HEK293 (cell line): ENCODE results near the gene TMEM222.

ENCODE experiments used
- KLF1 ChIP-seq: fragments of 450-650 bp; formaldehyde crosslinking; IDR thresholded peaks from 2 replicates; pipeline ENCODE4 v1.5.1; 2016; ENCODE audit warnings: missing biosample characterization, missing genetic modification characterization
- KLF10 ChIP-seq: fragments of 450-650 bp; IDR thresholded peaks from 2 replicates; pipeline ENCODE4 v1.5.1; 2018; ENCODE audit warnings: missing biosample characterization, mild to moderate bottlenecking, missing genetic modification characterization
- KLF17 ChIP-seq: fragments of 450-650 bp; formaldehyde crosslinking; IDR thresholded peaks from 2 replicates; pipeline ENCODE4 v1.5.1; 2016; ENCODE audit warnings: missing biosample characterization, missing genetic modification characterization
- PRDM1 ChIP-seq: fragments of 450-650 bp; formaldehyde crosslinking; IDR thresholded peaks from 2 replicates; pipeline ENCODE4; 2016; ENCODE audit warnings: missing biosample characterization, missing genetic modification characterization
- PRDM10 ChIP-seq: fragments of 450-650 bp; formaldehyde crosslinking; IDR thresholded peaks from 2 replicates; pipeline ENCODE4 v1.5.1; 2016; ENCODE audit warnings: missing biosample characterization, missing genetic modification characterization
- PRDM2 ChIP-seq: fragments of 450-650 bp; formaldehyde crosslinking; IDR thresholded peaks from 2 replicates; pipeline ENCODE4 v1.5.1; 2016; ENCODE audit warnings: missing biosample characterization, missing genetic modification characterization, borderline replicate concordance
- PRDM4 ChIP-seq: fragments of 450-650 bp; formaldehyde crosslinking; IDR thresholded peaks from 2 replicates; pipeline ENCODE4 v1.5.1; 2017; ENCODE audit warnings: missing biosample characterization, missing genetic modification characterization
- REPIN1 ChIP-seq: fragments of 450-650 bp; formaldehyde crosslinking; IDR thresholded peaks from 2 replicates; pipeline ENCODE4 v1.5.1; 2017; ENCODE audit warnings: missing biosample characterization, missing genetic modification characterization, low read depth
- ZBTB17 ChIP-seq: fragments of 450-650 bp; formaldehyde crosslinking; IDR thresholded peaks from 2 replicates; pipeline ENCODE4 v1.5.1; 2016; ENCODE audit warnings: missing biosample characterization, missing genetic modification characterization
- ZBTB21 ChIP-seq: fragments of 450-650 bp; formaldehyde crosslinking; IDR thresholded peaks from 2 replicates; pipeline ENCODE4 v1.5.1; 2017; ENCODE audit warnings: missing biosample characterization, missing genetic modification characterization
- ZFP3 ChIP-seq: fragments of 450-650 bp; formaldehyde crosslinking; IDR thresholded peaks from 2 replicates; pipeline ENCODE4 v1.5.1; 2016; ENCODE audit warnings: low read depth, missing biosample characterization, missing genetic modification characterization
- ZNF10 ChIP-seq: fragments of 450-650 bp; formaldehyde crosslinking; IDR thresholded peaks from 2 replicates; pipeline ENCODE4 v1.5.1; 2017; ENCODE audit warnings: missing biosample characterization, missing genetic modification characterization
- ZNF174 ChIP-seq: fragments of 450-650 bp; formaldehyde crosslinking; IDR thresholded peaks from 2 replicates; pipeline ENCODE4 v1.5.0; 2017; ENCODE audit warnings: missing biosample characterization, mild to moderate bottlenecking, missing genetic modification characterization
- ZNF211 ChIP-seq: fragments of 450-650 bp; formaldehyde crosslinking; IDR thresholded peaks from 2 replicates; pipeline ENCODE4 v1.5.1; 2016; ENCODE audit warnings: low read depth, missing biosample characterization, missing genetic modification characterization
- ZNF214 ChIP-seq: fragments of 450-650 bp; formaldehyde crosslinking; IDR thresholded peaks from 2 replicates; pipeline ENCODE4 v1.5.1; 2017; ENCODE audit warnings: missing biosample characterization, mild to moderate bottlenecking, missing genetic modification characterization, borderline replicate concordance
- ZNF24 ChIP-seq: fragments of 450-650 bp; formaldehyde crosslinking; IDR thresholded peaks from 2 replicates; pipeline ENCODE4 v1.5.1; 2016; ENCODE audit warnings: missing biosample characterization, missing genetic modification characterization
- ZNF266 ChIP-seq: fragments of 450-650 bp; formaldehyde crosslinking; IDR thresholded peaks from 2 replicates; pipeline ENCODE4 v1.5.1; 2016; ENCODE audit warnings: missing biosample characterization, missing genetic modification characterization, low read depth
- ZNF341 ChIP-seq: fragments of 450-650 bp; formaldehyde crosslinking; IDR thresholded peaks from 2 replicates; pipeline ENCODE4; 2016; ENCODE audit warnings: low read depth, missing biosample characterization, missing genetic modification characterization
- ZNF391 ChIP-seq: fragments of 450-650 bp; formaldehyde crosslinking; IDR thresholded peaks from 2 replicates; pipeline ENCODE4 v1.5.1; 2016; ENCODE audit warnings: low read depth, missing biosample characterization, missing genetic modification characterization, borderline replicate concordance
- ZNF416 ChIP-seq: fragments of 450-650 bp; formaldehyde crosslinking; IDR thresholded peaks from 2 replicates; pipeline ENCODE4 v1.5.1; 2016; ENCODE audit warnings: missing biosample characterization, missing genetic modification characterization
- ZNF433 ChIP-seq: fragments of 450-650 bp; formaldehyde crosslinking; IDR thresholded peaks from 2 replicates; pipeline ENCODE4 v1.5.1; 2016; ENCODE audit warnings: missing biosample characterization, missing genetic modification characterization, low read depth
- ZNF549 ChIP-seq: fragments of 450-650 bp; IDR thresholded peaks from 2 replicates; pipeline ENCODE4 v1.5.1; 2018; ENCODE audit warnings: missing biosample characterization, missing genetic modification characterization, mild to moderate bottlenecking, inconsistent platforms, moderate library complexity
- ZNF747 ChIP-seq: fragments of 450-650 bp; formaldehyde crosslinking; IDR thresholded peaks from 2 replicates; pipeline ENCODE4 v1.5.1; 2016; ENCODE audit warnings: missing biosample characterization, missing genetic modification characterization
- ZSCAN30 ChIP-seq: fragments of 450-650 bp; IDR thresholded peaks from 2 replicates; pipeline ENCODE4 v1.5.1; 2018; ENCODE audit warnings: missing biosample characterization, mild to moderate bottlenecking, missing genetic modification characterization, moderate library complexity
- ZSCAN4 ChIP-seq: fragments of 450-650 bp; formaldehyde crosslinking; IDR thresholded peaks from 2 replicates; pipeline ENCODE4 v1.5.1; 2017; ENCODE audit warnings: missing biosample characterization, missing genetic modification characterization

The TMEM222 gene

GRCh38 chr1:27341525-27342252 lies 19.7 kb downstream of the TMEM222 start, which contains the start of gene SYTL1 (continued):
- no peak for TF ChIP-seq REPIN1 (tag by site-specific recombination)
- TF ChIP-seq ZNF10 (tag by site-specific recombination): no peak
- TF ChIP-seq ZSCAN30 (tag by site-specific recombination): no peak
- no peak for TF ChIP-seq PRDM4
- TF ChIP-seq PRDM2 (tag by site-specific recombination): no peak
- TF ChIP-seq ZSCAN4: no peak; the same call in 1 of the 2 replicates
- no peak for TF ChIP-seq KLF1
- no peak for TF ChIP-seq ZBTB21 (tag by site-specific recombination)
- TF ChIP-seq ZNF391 (tag by site-specific recombination): peak; percentile 53; the same call in 1 of the 2 replicates
- peak; percentile 68 for TF ChIP-seq ZNF24 (tag by site-specific recombination)
- TF ChIP-seq ZNF549: no peak
- TF ChIP-seq ZNF266 (tag by site-specific recombination): no peak
- TF ChIP-seq ZNF341 (tag by site-specific recombination): peak; percentile 98
- TF ChIP-seq ZBTB17 (tag by site-specific recombination): peak; percentile 66
- no peak for TF ChIP-seq ZNF211 (tag by site-specific recombination)
- TF ChIP-seq ZNF174: no peak
- TF ChIP-seq KLF17 (tag by site-specific recombination): peak; percentile 55
- peak; percentile 70; the same call in 1 of the 2 replicates for TF ChIP-seq KLF10 (tag by site-specific recombination)
- TF ChIP-seq ZNF214 (tag by site-specific recombination): no peak
- no peak for TF ChIP-seq ZNF433
- no peak for TF ChIP-seq ZNF416 (tag by site-specific recombination)
- TF ChIP-seq PRDM1 (tag by site-specific recombination): 0 out of 2 replicates have a peak, but pooled peaks have one; percentile 32
- TF ChIP-seq PRDM10 (tag by site-specific recombination): peak; percentile 88
- TF ChIP-seq ZFP3 (tag by site-specific recombination): no peak
- no peak for TF ChIP-seq ZNF747 (tag by site-specific recombination)
